ENCODE measurements around the gene LRFN2.

GRCh38 chr6:40585223-40585622 is 1.9 kb downstream of the LRFN2 start:
- no peak for TF ChIP-seq CTCF (IDR thresholded peaks at IDR 0.05; ENCODE audit: low read depth, low read length, missing input control)
- no peak for TF ChIP-seq SP1 (IDR thresholded peaks at IDR 0.05)
- TF ChIP-seq YY1 (IDR thresholded peaks at IDR 0.05), result no peak
- no peak for TF ChIP-seq GABPA (IDR thresholded peaks at IDR 0.05 in 1 of 2, conservative IDR thresholded peaks at IDR 0.05 in 1 of 2)
- TF ChIP-seq FOXA1 (IDR thresholded peaks at IDR 0.05), result no peak
- no peak for TF ChIP-seq ATF3 (IDR thresholded peaks at IDR 0.05)
- no peak for TF ChIP-seq RAD21 (IDR thresholded peaks at IDR 0.05)
